CD4-positive, alpha-beta memory T cell (primary cell): ENCODE results near the gene PPM1M. TPM values are rescaled to one million over a fixed set of nuclear protein-coding genes. Genes with fewer than 3 reads are reported as not detected.

Source experiments
- CTCF ChIA-PET: fragments of 350-600 bp; sonication (Branson Sonifier 250); formaldehyde crosslinking; loops from one replicate; lab custom pipeline; 2021; ENCODE audit warnings: inconsistent platforms; ENCODE audit not compliant: partially characterized antibody; lab: Charles Lee
- POLR2A ChIA-PET: fragments of 350-600 bp; sonication (Branson Sonifier 250); formaldehyde crosslinking; loops from one replicate; lab custom pipeline; 2021; ENCODE audit not compliant: partially characterized antibody; lab: Charles Lee
- DNase-seq, 5 donors: peaks; one replicate each; pipeline versions ENCODE4 v3.0.0 to v3.0.0-alpha.2; 2020 to 2022; ENCODE audit warnings: mixed read lengths in 1 of 5
- H3K27ac ChIP-seq: one replicate; pipeline ENCODE4 v1.7.0; 2013; ENCODE audit warnings: low read depth, low read length
- H3K27me3 ChIP-seq: 2 replicates; pipeline ENCODE4 v1.7.0; 2013; ENCODE audit warnings: mild to moderate bottlenecking, low read length, moderate library complexity; ENCODE audit not compliant: insufficient read depth
- H3K36me3 ChIP-seq: 2 replicates; pipeline ENCODE4 v1.7.0; 2013; ENCODE audit warnings: mild to moderate bottlenecking, low read length, moderate library complexity; ENCODE audit not compliant: insufficient read depth
- H3K4me1 ChIP-seq: 2 replicates; pipeline ENCODE4 v1.7.0; 2013; ENCODE audit warnings: mild to moderate bottlenecking, low read length, moderate library complexity; ENCODE audit not compliant: insufficient read depth
- H3K4me3 ChIP-seq, 2 donors: one replicate each; pipeline ENCODE4 v1.7.0; 2013; ENCODE audit warnings: low read length in 2 of 2, mild to moderate bottlenecking in 1 of 2
- H3K9me3 ChIP-seq, 2 donors: one replicate each; pipeline ENCODE4 v1.7.0; 2013; ENCODE audit warnings: low read length in 2 of 2, control low read depth in 1 of 2; ENCODE audit not compliant: control insufficient read depth in 1 of 2
- H3K27ac Mint-ChIP-seq, 7 donors: one replicate each; pipeline ENCODE4 v1.8.0; 2020 to 2021; ENCODE audit warnings: mixed read lengths in 7 of 7, mild to moderate bottlenecking in 6 of 7, inconsistent platforms in 3 of 7, moderate library complexity in 3 of 7
- H3K27me3 Mint-ChIP-seq, 2 donors: one replicate each; pipeline ENCODE4 v1.8.0; 2020 to 2021; ENCODE audit warnings: mixed read lengths in 2 of 2
- H3K36me3 Mint-ChIP-seq, 2 donors: one replicate each; pipeline ENCODE4 v1.8.0; 2020 to 2021; ENCODE audit warnings: mixed read lengths in 2 of 2, inconsistent platforms in 1 of 2, mild to moderate bottlenecking in 1 of 2
- H3K4me1 Mint-ChIP-seq, 4 donors: one replicate each; pipeline ENCODE4 v1.8.0; 2020 to 2021; ENCODE audit warnings: mixed read lengths in 4 of 4, mild to moderate bottlenecking in 1 of 4
- H3K4me3 Mint-ChIP-seq, 8 donors: one replicate each; pipeline ENCODE4 v1.8.0; 2020 to 2021; ENCODE audit warnings: mixed read lengths in 8 of 8, mild to moderate bottlenecking in 7 of 8, moderate library complexity in 6 of 8, inconsistent platforms in 3 of 8
- H3K9me3 Mint-ChIP-seq, 8 donors: one replicate each; pipeline ENCODE4 v1.8.0; 2020 to 2021; ENCODE audit warnings: mixed read lengths in 8 of 8, mild to moderate bottlenecking in 5 of 8, inconsistent platforms in 3 of 8, moderate library complexity in 1 of 8
- intact Hi-C: fragments of 100-400 bp; cut with micrococcal nuclease; formaldehyde crosslinking; loops from one replicate; pipeline ENCODE4 v1.15.1; 2023
- polyA plus RNA-seq, 2 donors: library from polyadenylated mRNA; unstranded; fragments of 300-500 nt; fragmentation: Illumina TruSeq; gene quantifications; one replicate each; pipeline ENCODE4 v1.2.3, GENCODE V29; 2021
- total RNA-seq, 2 experiments: library from RNA; stranded (reverse); gene quantifications; one replicate each; pipeline ENCODE4 v1.2.3, GENCODE V29; 2021

Gene PPM1M
- total and polyA plus RNA-seq, 4 experiments from 2014 or later: 52.0 to 85.3 (median 75.7) TPM

GRCh38 chr3:52218937-52219650 lies 26.5 kb upstream of the PPM1M start:
- no peaks in the 10 kb centered on the region for H3K27me3 Mint-ChIP-seq
- peaks cover 13% of the 10 kb centered on the region for H3K36me3 ChIP-seq
- intact Hi-C loops: loop anchor here (1.0 kb wide), 1 partner anchor 218 kb away; no protein-coding TSS in a partner anchor
- ChIA-PET POLR2A (interaction anchor here (0.5 to 13.6 kb wide), 12 partner anchors 13 to 223 kb away, joined by 3 to 156 read pairs (median 6); partner anchors contain the start of genes GLYCTK, POC1A, PPM1M and RPL29), CTCF (interaction anchor here (1.0 to 12.2 kb wide), 17 partner anchors 11 to 217 kb away, joined by 3 to 247 read pairs (median 14); partner anchors contain the start of genes ALAS1, TWF2 and WDR82)
- no peaks in the 10 kb centered on the region for H3K9me3 Mint-ChIP-seq
- H3K4me3 Mint-ChIP-seq: peak overlapping the region in 7 of 8 donors; percentile 29 to 86 (median 58)
- H3K27ac Mint-ChIP-seq: peak overlapping the region; percentile 68 to 97 (median 89)
- no peak overlapping the region for H3K4me3 ChIP-seq
- peaks cover 97% of the 10 kb centered on the region for H3K4me1 ChIP-seq
- H3K9me3 ChIP-seq: no peaks in the 10 kb centered on the region
- H3K36me3 Mint-ChIP-seq: peaks cover 14 to 24% of the 10 kb centered on the region in 2 donors
- peaks cover 55 to 99% (median 80%) of the 10 kb centered on the region in 4 donors for H3K4me1 Mint-ChIP-seq
- DNase-seq: no peak
- peak overlapping the region; percentile 32 for H3K27ac ChIP-seq
- H3K27me3 ChIP-seq: no peaks in the 10 kb centered on the region

GRCh38 chr3:52220380-52221026 lies 25.1 kb upstream of the PPM1M start:
- Histone ChIP-seq H3K27ac (peak overlapping the region; percentile 44), H3K4me1 (peaks cover 98% of the 10 kb centered on the region), H3K27me3 (no peaks in the 10 kb centered on the region), H3K9me3 (no peaks in the 10 kb centered on the region), H3K4me3 (no peak overlapping the region), H3K36me3 (no peaks in the 10 kb centered on the region)
- ChIA-PET POLR2A (interaction anchor here (0.6 to 13.6 kb wide), 19 partner anchors 9 to 164 kb away, joined by 3 to 156 read pairs (median 5); partner anchors contain the start of genes ALAS1, DUSP7, GLYCTK and POC1A), CTCF (interaction anchor here (0.6 to 12.2 kb wide), 33 partner anchors 8 to 1631 kb away, joined by 3 to 247 read pairs (median 6); partner anchors contain the start of genes ALAS1, GLYCTK, PARP3 and POC1A)
- Mint-ChIP-seq H3K27ac (peak overlapping the region; percentile 61 to 93 (median 84)), H3K4me3 (peak overlapping the region in 7 of 8 donors; percentile 52 to 85 (median 67)), H3K9me3 (no peaks in the 10 kb centered on the region), H3K4me1 (peaks cover 50 to 99% (median 80%) of the 10 kb centered on the region in 4 donors), H3K27me3 (no peaks in the 10 kb centered on the region), H3K36me3 (peaks cover 3 to 13% of the 10 kb centered on the region in 2 donors)
- peak; percentile 81 to 86 (median 83) for DNase-seq
- intact Hi-C loops: loop anchor here (1.0 to 5.0 kb wide), 2 partner anchors 119 to 227 kb away; partner anchors contain the start of gene SEMA3G

DNA sequence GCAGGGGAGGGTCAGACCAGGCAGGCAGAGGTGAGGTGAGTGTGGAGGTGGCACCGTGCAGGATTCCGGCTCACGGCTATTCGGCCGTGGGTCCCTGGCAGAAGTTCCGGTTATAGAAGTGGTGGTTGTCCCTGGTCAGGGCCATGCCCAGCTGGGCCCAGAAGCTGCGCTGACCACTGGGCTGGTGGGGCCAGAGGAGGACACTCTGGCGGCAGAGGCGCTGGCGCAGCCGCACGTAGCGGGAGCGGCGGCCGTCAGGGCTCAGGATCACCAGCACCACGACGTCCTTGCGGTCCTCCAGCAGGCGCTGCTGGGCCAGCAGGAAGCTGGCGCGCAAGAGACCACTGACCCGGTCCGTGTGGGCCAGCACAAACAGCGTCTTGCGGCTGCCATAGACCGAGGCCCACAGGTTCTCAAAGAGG lies 24.4 kb upstream of the PPM1M start:
- H3K36me3 Mint-ChIP-seq: peaks cover 0 to 10% of the 10 kb centered on the region in 2 donors
- no peaks in the 10 kb centered on the region for H3K27me3 ChIP-seq
- H3K4me1 ChIP-seq: peaks cover 98% of the 10 kb centered on the region
- ChIA-PET CTCF (interaction anchor here (0.6 to 12.2 kb wide), 28 partner anchors 9 to 226 kb away, joined by 3 to 247 read pairs (median 8); partner anchors contain the start of genes GLYCTK, POC1A, PPM1M and TWF2), POLR2A (interaction anchor here (0.6 to 13.6 kb wide), 19 partner anchors 10 to 165 kb away, joined by 3 to 156 read pairs (median 5); partner anchors contain the start of genes ALAS1, DUSP7, GLYCTK and POC1A)
- intact Hi-C loops: loop anchor here (5.0 kb wide), 1 partner anchor 226 kb away; the partner anchor contains the start of gene SEMA3G
- peak overlapping the region; percentile 44 for H3K27ac ChIP-seq
- H3K27ac Mint-ChIP-seq: peak overlapping the region in 4 of 7 donors; percentile 57 to 89 (median 84)
- DNase-seq: no peak
- H3K4me1 Mint-ChIP-seq: peaks cover 53 to 99% (median 84%) of the 10 kb centered on the region in 4 donors
- no peaks in the 10 kb centered on the region for H3K36me3 ChIP-seq
- H3K27me3 Mint-ChIP-seq: no peaks in the 10 kb centered on the region
- no peaks in the 10 kb centered on the region for H3K9me3 ChIP-seq
- H3K9me3 Mint-ChIP-seq: no peaks in the 10 kb centered on the region
- peak overlapping the region in 1 of 2 donors; percentile 59 for H3K4me3 ChIP-seq
- H3K4me3 Mint-ChIP-seq: peak overlapping the region in 5 of 8 donors; percentile 82 to 85 (median 83)

DNA sequence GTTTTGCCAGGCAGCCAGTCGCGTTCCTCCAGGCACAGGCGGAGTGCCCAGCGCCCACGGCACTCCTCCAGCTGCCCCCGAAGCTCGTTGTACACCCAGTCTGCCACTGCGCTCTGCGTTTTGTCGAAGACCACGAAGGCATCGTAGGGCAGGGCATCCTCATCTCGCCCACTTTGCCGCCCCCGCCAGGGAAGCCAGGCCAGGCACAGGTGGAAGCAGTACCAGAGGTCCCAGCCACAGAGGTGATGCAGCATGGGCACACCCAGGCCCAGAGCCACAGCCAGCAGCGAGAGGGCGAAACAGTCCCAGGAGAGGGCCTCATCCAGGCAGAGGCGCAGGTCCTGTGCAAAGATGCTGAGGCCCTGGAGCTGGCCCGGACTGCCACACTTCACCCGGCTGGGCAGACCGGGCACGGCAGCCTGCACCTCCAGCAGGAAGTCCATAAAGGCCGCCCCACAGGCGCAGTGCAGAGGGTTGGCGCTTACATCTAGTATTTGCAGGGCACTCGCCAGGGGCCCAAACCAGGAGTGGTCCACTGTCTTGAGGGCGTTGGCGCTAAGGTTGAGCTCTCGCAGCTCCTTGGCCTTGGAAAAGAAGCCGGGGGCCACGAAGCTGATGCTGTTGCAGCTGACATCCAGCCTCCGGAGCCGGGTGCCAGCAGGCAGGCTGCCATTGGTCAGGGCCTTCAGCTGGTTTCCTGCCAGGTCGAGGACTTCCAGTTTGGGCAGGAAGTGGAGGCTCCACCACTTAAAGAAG lies 23.8 kb upstream of the PPM1M start:
- Mint-ChIP-seq H3K27ac (peak overlapping the region; percentile 84 to 96 (median 92)), H3K4me3 (peak overlapping the region; percentile 82 to 91 (median 83)), H3K27me3 (no peaks in the 10 kb centered on the region), H3K4me1 (peaks cover 55 to 99% (median 85%) of the 10 kb centered on the region in 4 donors), H3K36me3 (peaks cover 0 to 11% of the 10 kb centered on the region in 2 donors), H3K9me3 (no peaks in the 10 kb centered on the region)
- Histone ChIP-seq H3K4me3 (peak overlapping the region; percentile 3 to 59), H3K4me1 (peaks cover 98% of the 10 kb centered on the region), H3K9me3 (no peaks in the 10 kb centered on the region), H3K27ac (peak overlapping the region; percentile 44), H3K27me3 (no peaks in the 10 kb centered on the region), H3K36me3 (no peaks in the 10 kb centered on the region)
- intact Hi-C loops: loop anchor here (2.0 to 5.0 kb wide), 2 partner anchors 17 to 226 kb away; partner anchors contain the start of genes SEMA3G and TWF2
- POLR2A ChIA-PET: interaction anchor here (0.6 to 13.6 kb wide), 16 partner anchors 10 to 279 kb away, joined by 3 to 156 read pairs (median 8); partner anchors contain the start of genes GLYCTK, PARP3, PPM1M and TWF2
- CTCF ChIA-PET: interaction anchor here (0.6 to 12.2 kb wide), 26 partner anchors 10 to 225 kb away, joined by 3 to 247 read pairs (median 6); partner anchors contain the start of genes ALAS1, GLYCTK, TWF2 and WDR82
- peak; percentile 76 to 85 (median 80) for DNase-seq

- intact Hi-C loops: loop anchor here (2.0 to 5.0 kb wide), 2 partner anchors 16 to 225 kb away; partner anchors contain the start of genes SEMA3G and TWF2
- H3K27me3 Mint-ChIP-seq: no peaks in the 10 kb centered on the region
- peak overlapping the region; percentile 44 for H3K27ac ChIP-seq
- no peaks in the 10 kb centered on the region for H3K9me3 Mint-ChIP-seq
- H3K4me1 ChIP-seq: peaks cover 92% of the 10 kb centered on the region
- no peaks in the 10 kb centered on the region for H3K36me3 ChIP-seq
- ChIA-PET POLR2A (interaction anchor here (0.6 to 13.6 kb wide), 15 partner anchors 9 to 280 kb away, joined by 3 to 156 read pairs (median 7); partner anchors contain the start of genes GLYCTK, PARP3, PPM1M and TWF2), CTCF (interaction anchor here (0.6 to 12.2 kb wide), 15 partner anchors 11 to 224 kb away, joined by 3 to 247 read pairs (median 5); partner anchors contain the start of genes ALAS1, GLYCTK, TWF2 and WDR82)
- peaks cover 0 to 11% of the 10 kb centered on the region in 2 donors for H3K36me3 Mint-ChIP-seq
- DNase-seq: no peak
- no peaks in the 10 kb centered on the region for H3K27me3 ChIP-seq
- H3K4me1 Mint-ChIP-seq: peaks cover 52 to 96% (median 82%) of the 10 kb centered on the region in 4 donors
- H3K4me3 ChIP-seq: peak overlapping the region; percentile 3 to 59
- H3K27ac Mint-ChIP-seq: peak overlapping the region; percentile 84 to 96 (median 92)
- H3K9me3 ChIP-seq: no peaks in the 10 kb centered on the region
- peak overlapping the region; percentile 82 to 91 (median 83) for H3K4me3 Mint-ChIP-seq
These were observed 23.0 kb upstream of the PPM1M start for GRCh38 chr3:52222319-52223221.
